ENCODE data around the gene TPPP2.

The TPPP2 gene

GRCh38 chr14:21017528-21018245 lies 12.3 kb upstream of the TPPP2 start:
- no peak for DNase-seq (ENCODE audit: low read depth)

- no peak for DNase-seq (ENCODE audit: low read depth)
Measured at GRCh38 chr14:21018286-21018685, 11.7 kb upstream of the TPPP2 start.

- no peak for DNase-seq (ENCODE audit: low read depth)
Measured at GRCh38 chr14:21018781-21019180, 11.2 kb upstream of the TPPP2 start.

GRCh38 chr14:21019366-21019765 lies 10.7 kb upstream of the TPPP2 start:
- DNase-seq (ENCODE audit: low read depth) = no peak

GRCh38 chr14:21020977-21021545 lies 9.0 kb upstream of the TPPP2 start:
- no peak for DNase-seq (ENCODE audit: low read depth)

- no peak for DNase-seq (ENCODE audit: low read depth)
Measured at GRCh38 chr14:21022686-21023085, 7.3 kb upstream of the TPPP2 start.

- no peak for DNase-seq (ENCODE audit: low read depth)
Measured at GRCh38 chr14:21023174-21023573, 6.8 kb upstream of the TPPP2 start.

GRCh38 chr14:21023817-21024584 lies 6.0 kb upstream of the TPPP2 start:
- no peak for DNase-seq (ENCODE audit: low read depth)

- DNase-seq (ENCODE audit: low read depth) = no peak
Measured at GRCh38 chr14:21024585-21025370, 5.2 kb upstream of the TPPP2 start, which contains the start of gene NDRG2. TSS of gene NDRG2 (minus strand) at chr14:21025061. CDS start at chr14:21023315, 1,746 bp downstream.

- no peak for DNase-seq (ENCODE audit: low read depth)
Measured at GRCh38 chr14:21025371-21026273, 4.4 kb upstream of the TPPP2 start.

- no peak for DNase-seq (ENCODE audit: low read depth)
Measured at GRCh38 chr14:21026274-21026987, 3.6 kb upstream of the TPPP2 start.

GRCh38 chr14:21026988-21027315 lies 3.1 kb upstream of the TPPP2 start:
- DNase-seq (ENCODE audit: low read depth) = no peak

GRCh38 chr14:21030531-21030930 lies 514 bp downstream of the TPPP2 start:
- no peak for DNase-seq (ENCODE audit: low read depth)

GRCh38 chr14:21032326-21033132 lies 2.5 kb downstream of the TPPP2 start:
- no peak for DNase-seq (ENCODE audit: low read depth)

GRCh38 chr14:21033133-21033698 lies 3.2 kb downstream of the TPPP2 start:
- no peak for DNase-seq (ENCODE audit: low read depth)

GRCh38 chr14:21034707-21035106 lies 4.7 kb downstream of the TPPP2 start, which contains the start of gene RNASE13:
TSS of gene RNASE13 (minus strand) at chr14:21034807. CDS start at chr14:21034288, 519 bp downstream.
- DNase-seq (ENCODE audit: low read depth) = no peak

- no peak for DNase-seq (ENCODE audit: low read depth)
Measured at GRCh38 chr14:21036751-21037150, 6.7 kb downstream of the TPPP2 start.

- no peak for DNase-seq (ENCODE audit: low read depth)
Measured at GRCh38 chr14:21037156-21037555, 7.1 kb downstream of the TPPP2 start.

All from stromal cell of bone marrow (primary cell).